NAMALWA (cell line): ENCODE measurements around the gene DLX3.

Experiments
- DNase-seq: peaks from one replicate; pipeline ENCODE4 v3.0.0-alpha.2; 2015; ENCODE audit warnings: low spot score

Gene DLX3

DNA sequence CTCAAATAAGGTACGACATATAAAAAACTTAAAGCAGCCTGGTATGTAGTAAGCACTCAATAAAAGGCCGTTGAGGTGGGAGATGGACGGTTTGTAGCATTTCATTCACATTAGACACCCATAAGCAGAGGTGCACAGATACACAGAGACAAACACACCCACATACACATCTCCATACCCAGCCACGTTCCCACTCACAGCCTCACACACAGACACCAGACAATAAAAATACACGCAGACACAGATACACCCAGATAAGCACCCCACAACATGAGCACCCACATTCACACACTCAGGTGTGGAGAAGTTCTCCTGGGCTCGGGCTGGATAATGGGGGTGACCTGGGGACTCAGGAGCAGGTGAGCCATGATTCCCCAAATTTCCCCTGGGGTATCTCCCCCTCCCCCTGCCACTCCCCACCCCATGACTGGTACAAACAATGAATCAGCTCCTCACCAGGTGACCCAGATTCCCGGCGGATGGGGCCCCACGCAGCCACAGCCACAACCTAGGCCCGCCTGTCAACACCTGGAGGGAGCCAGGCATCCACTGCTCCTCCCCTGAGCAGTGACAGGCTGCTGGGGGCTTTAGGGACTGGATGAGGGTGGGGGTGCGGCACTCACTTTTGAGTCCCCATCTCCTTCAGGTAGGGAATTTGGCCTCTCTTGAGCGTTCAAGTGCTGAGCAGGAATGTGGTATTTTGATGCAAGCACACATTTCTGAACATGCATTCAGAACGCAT, 2.7 kb downstream of the DLX3 start:
- DNase-seq = no peak

DNA sequence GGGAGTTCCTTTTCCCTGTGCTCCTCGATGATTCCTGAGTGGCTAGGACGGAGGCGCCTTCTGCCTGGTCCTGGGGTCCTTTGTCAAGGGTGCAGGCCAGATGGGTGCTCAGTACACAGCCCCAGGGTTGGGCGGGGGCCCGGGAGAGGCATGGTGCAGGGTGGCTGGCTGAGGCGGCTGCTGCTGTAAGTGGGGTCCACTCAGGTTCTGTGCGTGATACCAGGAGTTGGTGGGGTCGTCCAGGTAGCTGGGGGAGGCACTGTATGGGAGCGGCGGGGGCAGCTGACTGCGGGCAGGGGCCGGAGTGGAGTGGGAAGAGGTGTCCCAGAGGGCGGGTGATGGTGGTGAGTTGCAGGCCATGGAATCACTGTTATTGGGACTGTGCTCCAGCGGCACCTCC, 3.6 kb downstream of the DLX3 start:
- no peak for DNase-seq

GRCh38 chr17:49990921-49991320, 4.1 kb downstream of the DLX3 start:
- no peak for DNase-seq

- no peak for DNase-seq
Measured at GRCh38 chr17:49990331-49990730, 4.7 kb downstream of the DLX3 start.

GRCh38 chr17:49989518-49989880, 5.5 kb downstream of the DLX3 start:
- no peak for DNase-seq

GRCh38 chr17:49987681-49988441, 7.2 kb downstream of the DLX3 start:
- DNase-seq = no peak

DNA sequence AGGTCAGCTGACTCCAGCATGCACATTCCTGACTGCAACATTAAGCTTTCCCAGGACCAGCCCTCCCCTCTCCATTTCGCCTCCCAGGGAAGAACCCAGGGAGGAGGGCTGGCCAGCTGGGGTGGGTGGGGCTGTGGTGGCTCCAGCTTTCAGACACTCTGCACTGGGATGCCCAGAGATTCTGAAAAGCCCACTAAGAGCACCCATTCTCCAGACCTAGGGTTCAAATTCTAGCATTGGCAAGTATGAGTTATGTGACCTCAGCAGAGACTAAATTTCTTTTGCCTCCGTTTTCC, 7.8 kb downstream of the DLX3 start:
- DNase-seq = no peak

- no peak for DNase-seq
Measured at GRCh38 chr17:49986396-49987289, 8.4 kb downstream of the DLX3 start.

- no peak for DNase-seq
Measured at GRCh38 chr17:49985310-49985990, 9.6 kb downstream of the DLX3 start.

GRCh38 chr17:49984776-49985175, 10.2 kb downstream of the DLX3 start:
- DNase-seq = no peak

- DNase-seq = no peak
Measured at GRCh38 chr17:49984283-49984682, 10.7 kb downstream of the DLX3 start.

DNA sequence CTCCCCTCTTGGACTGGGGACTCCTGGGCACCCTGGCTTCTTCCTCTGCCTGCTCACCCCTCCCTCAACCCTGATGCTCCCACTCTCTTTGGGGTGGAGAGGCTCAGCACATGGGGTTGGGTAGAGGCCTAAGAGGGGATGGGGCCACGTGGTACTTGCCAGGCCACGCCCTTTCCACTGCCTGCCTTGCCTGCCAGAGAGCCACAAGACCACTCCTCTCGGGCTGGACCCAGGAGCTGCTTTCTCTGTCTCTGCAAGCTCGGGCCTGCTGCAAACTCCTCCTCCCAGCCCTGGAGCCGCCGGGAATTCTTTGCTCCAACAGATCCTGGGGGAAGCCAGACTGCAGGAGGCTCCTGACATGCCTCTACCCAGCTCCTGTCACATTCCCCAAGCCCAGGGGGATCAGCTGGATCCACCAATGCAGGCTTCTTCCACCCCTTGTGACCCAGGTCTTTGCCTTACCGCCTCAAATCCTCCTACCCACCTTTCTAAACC, 14.3 kb downstream of the DLX3 start:
- no peak for DNase-seq

DNA sequence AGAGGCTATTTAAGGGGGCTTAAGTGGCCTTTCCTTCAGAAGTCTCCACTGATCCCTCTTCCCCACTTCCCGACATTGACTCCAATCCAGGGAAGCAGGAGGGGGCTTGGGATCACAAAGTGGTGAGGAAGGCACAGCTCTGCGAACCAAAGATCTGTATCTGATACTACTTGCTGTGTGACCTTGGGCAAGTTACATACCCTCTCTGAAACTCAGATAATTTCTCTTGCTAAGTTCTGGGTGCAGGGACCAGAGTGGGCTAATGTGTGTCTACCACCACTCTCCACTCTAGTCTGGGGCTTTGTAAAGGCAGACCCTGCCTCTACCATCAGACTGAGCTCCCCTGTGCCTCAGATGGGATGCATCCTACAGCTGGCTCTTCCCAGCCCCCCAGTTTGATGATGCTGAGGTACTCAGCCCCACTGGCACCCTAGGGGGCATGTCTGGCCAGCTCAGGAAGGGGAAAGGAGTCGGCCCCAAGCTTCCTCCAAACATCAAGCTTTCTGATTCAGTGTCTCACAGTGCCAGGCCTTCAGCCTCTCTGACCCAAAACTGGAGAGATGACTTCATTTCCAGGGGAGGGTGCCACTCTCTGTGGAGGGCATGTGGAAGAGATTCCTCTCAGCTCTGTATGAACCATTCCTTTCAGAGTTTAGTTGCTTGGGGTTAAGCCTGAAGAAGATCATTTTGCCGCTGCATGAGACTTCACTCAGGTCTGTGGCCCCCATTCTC, 15.1 kb downstream of the DLX3 start:
- DNase-seq = no peak

- DNase-seq = no peak
Measured at GRCh38 chr17:49978501-49978900, 16.5 kb downstream of the DLX3 start.

GRCh38 chr17:49977463-49978389, 17.3 kb downstream of the DLX3 start:
- DNase-seq = no peak

DNA sequence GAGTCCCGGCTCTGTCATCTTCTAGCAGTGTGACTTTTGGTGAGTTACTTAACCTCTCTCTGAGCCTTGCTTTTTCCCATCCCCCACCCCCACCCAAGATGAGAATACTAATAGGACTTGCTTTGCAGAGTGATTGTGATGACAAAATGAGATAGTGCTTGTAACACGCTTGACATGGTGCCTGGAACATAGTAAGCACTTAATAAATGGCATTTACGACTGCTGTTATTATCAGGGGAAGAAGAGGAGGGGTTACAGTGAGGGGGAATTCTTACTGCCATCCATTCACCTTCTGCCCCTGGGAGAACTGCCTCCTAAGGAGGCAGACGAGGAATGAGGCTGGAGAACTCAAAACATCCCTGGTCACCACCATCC, 18.2 kb downstream of the DLX3 start:
- no peak for DNase-seq

DNA sequence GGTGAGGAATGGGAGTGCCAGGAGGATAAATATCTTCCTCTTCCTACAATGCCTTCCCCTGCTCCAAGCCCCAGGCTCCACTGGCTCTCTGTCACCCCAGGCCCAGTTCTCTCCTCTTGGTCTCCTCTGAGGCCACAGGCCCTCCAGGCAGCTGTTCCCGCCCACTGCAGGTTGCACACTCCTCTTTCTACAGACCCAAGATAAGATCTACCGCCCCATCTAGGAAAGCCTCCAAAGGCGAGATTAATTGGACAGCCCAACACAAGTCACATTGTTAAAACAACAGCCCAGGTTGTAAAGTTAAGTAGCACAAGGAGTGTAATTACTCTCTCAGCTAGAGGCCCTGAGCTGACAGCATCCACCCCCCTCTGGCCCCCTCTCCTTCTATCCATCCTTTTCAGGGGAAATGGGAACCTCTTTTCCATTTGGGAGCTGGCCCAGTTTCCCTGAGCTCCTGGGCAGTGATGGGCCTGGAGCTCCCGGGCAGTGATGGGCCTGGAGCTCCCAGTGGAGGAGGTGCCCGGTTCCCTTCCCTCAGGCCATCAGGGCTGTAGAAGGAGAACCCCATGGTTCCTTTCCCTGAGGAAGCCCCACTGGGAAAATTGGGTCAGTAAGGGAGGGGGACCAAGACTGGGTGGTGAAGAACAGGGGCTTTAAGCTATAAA, 18.7 kb downstream of the DLX3 start:
- no peak for DNase-seq

- no peak for DNase-seq
Measured at GRCh38 chr17:49975531-49975930, 19.5 kb downstream of the DLX3 start.

DNA sequence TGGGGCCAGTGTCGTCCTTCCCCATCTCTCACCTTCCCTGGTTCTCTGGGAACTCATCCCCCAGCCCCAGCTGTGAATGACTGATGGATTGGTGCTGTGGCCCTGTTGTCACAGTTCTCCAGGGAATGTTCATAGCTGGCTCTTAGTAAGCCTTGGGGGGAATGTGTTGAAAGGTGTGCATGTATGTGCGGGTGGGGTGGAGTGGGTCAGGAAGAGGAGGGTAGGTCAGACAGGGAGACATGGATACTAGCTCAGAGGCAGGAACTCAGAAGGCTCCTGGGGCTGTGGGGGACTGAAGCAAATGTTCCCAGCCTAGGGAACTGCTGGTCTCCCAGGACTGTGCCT, 21.8 kb downstream of the DLX3 start:
- no peak for DNase-seq
